ENCODE data around the gene CLDN4. TPM values are rescaled to one million over a fixed set of nuclear protein-coding genes. Genes with fewer than 3 reads are reported as not detected.

The CLDN4 gene
- total and polyA plus RNA-seq, 2 experiments from 2014 or later, result 570 to 909 TPM

DNA sequence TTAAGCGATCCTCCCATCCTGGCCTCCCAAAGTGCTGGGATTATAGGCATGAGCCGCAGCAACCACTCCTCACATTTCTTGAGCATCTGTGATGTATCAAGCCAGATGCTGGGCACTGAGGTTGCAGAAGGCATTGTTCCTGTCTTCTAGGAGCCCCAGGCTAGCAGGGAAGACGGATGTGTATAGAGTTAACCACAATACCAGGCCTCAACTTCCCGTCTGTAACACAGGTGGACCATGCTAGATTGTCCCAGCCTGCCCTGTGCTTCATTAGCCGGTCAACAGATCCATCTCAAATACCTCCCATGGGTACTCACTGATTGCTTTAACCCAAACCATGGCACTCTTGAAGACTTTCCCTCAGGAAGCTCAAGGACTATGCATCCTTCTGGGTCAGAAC is 1.8 kb upstream of the CLDN4 start:
- H3K27ac ChIP-seq, result peak overlapping the region; percentile 99
- DNase-seq (ENCODE audit: low spot score), result no peak
- H3K9me3 ChIP-seq (ENCODE audit: low read depth), result no peaks in the 10 kb centered on the region
- H3K4me1 ChIP-seq (ENCODE audit: insufficient read depth), result peaks cover 37% of the 10 kb centered on the region
- H2AFZ ChIP-seq, result no peak overlapping the region
- H3K4me2 ChIP-seq, result peak overlapping the region; percentile 70
- H3K36me3 ChIP-seq (replicated peaks; ENCODE audit: insufficient read depth, low read depth), result no peaks in the 10 kb centered on the region
- H3K4me3 ChIP-seq, result no peak overlapping the region
- TF ChIP-seq EZH2phosphoT487 (IDR thresholded peaks at IDR 0.05; ENCODE audit: low read depth, severe bottlenecking, unreplicated experiment) (no peak), EZH2 (IDR thresholded peaks at IDR 0.05; ENCODE audit: borderline replicate concordance) (no peak)
- TF ChIP-seq, protein P1, sequence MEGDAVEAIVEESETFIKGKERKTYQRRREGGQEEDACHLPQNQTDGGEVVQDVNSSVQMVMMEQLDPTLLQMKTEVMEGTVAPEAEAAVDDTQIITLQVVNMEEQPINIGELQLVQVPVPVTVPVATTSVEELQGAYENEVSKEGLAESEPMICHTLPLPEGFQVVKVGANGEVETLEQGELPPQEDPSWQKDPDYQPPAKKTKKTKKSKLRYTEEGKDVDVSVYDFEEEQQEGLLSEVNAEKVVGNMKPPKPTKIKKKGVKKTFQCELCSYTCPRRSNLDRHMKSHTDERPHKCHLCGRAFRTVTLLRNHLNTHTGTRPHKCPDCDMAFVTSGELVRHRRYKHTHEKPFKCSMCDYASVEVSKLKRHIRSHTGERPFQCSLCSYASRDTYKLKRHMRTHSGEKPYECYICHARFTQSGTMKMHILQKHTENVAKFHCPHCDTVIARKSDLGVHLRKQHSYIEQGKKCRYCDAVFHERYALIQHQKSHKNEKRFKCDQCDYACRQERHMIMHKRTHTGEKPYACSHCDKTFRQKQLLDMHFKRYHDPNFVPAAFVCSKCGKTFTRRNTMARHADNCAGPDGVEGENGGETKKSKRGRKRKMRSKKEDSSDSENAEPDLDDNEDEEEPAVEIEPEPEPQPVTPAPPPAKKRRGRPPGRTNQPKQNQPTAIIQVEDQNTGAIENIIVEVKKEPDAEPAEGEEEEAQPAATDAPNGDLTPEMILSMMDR (IDR thresholded peaks at IDR 0.05; ENCODE audit: poor library complexity), result no peak
- WGBS (ENCODE audit: low lambda C conversion rate, missing lambda C conversion rate), result 87% methylated on average over 5 of the region's 5 CpGs
- H3K27me3 ChIP-seq, result no peaks in the 10 kb centered on the region
- no peaks in the 10 kb centered on the region for H4K20me1 ChIP-seq (ENCODE audit: insufficient read depth, poor library complexity, severe bottlenecking)
- no peaks in the 10 kb centered on the region for H3K9me2 ChIP-seq (replicated peaks; ENCODE audit: insufficient read depth)
- peaks cover 18% of the 10 kb centered on the region for H3K79me2 ChIP-seq

GRCh38 chr7:73829505-73829904 is 1.3 kb upstream of the CLDN4 start:
- no peaks in the 10 kb centered on the region for H3K9me2 ChIP-seq (replicated peaks; ENCODE audit: insufficient read depth)
- peaks cover 18% of the 10 kb centered on the region for H3K79me2 ChIP-seq
- H3K36me3 ChIP-seq (replicated peaks; ENCODE audit: insufficient read depth, low read depth), result no peaks in the 10 kb centered on the region
- H3K27me3 ChIP-seq, result no peaks in the 10 kb centered on the region
- TF ChIP-seq, protein P1 (IDR thresholded peaks at IDR 0.05; ENCODE audit: poor library complexity), result no peak
- TF ChIP-seq EZH2phosphoT487 (IDR thresholded peaks at IDR 0.05; ENCODE audit: low read depth, severe bottlenecking, unreplicated experiment) (no peak), EZH2 (IDR thresholded peaks at IDR 0.05; ENCODE audit: borderline replicate concordance) (no peak)
- H3K27ac ChIP-seq, result peak overlapping the region; percentile 99
- H4K20me1 ChIP-seq (ENCODE audit: insufficient read depth, poor library complexity, severe bottlenecking), result no peaks in the 10 kb centered on the region
- no peak for DNase-seq (ENCODE audit: low spot score)
- H3K4me2 ChIP-seq, result peak overlapping the region; percentile 70
- 24% methylated on average over 7 of the region's 7 CpGs for WGBS (ENCODE audit: low lambda C conversion rate, missing lambda C conversion rate)
- no peaks in the 10 kb centered on the region for H3K9me3 ChIP-seq (ENCODE audit: low read depth)
- no peak overlapping the region for H2AFZ ChIP-seq
- H3K4me3 ChIP-seq, result no peak overlapping the region
- H3K4me1 ChIP-seq (ENCODE audit: insufficient read depth), result peaks cover 37% of the 10 kb centered on the region

DNA sequence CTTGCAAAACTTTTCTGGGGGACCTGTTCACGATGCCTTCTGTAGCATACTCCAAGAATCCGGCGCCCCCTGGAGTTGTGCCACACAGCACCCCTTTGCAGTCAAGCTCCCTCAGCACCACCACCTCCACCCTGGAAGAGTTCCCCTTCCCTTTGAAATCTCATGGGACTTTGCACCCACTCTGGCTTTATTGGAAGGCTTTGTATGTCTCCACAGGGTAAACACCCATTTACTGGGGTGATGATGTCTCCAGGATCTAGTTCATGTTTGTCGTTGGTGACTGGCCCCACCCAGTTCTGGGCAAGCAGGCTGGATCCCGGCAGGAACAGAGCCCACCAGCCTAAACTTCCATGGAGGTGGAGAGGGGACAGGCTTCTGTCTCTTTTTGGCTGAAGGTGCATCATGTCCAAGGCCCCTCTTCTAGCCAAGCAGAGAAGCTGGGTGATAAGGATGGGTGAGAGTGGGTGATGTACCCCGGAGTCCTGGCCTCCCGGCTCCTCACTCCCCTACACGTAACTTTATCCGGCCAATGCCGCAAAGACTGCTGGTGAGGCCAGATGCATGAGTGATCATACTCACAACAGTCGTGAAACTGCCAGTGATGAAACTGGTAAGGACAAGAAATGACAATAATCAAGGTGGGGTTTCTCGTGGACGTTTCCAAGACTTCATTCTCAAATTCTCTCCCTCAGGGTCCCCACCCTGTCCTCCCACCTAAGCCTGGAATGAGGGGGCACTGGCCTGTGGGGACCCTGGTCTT is 695 bp upstream of the CLDN4 start:
- no peaks in the 10 kb centered on the region for H3K27me3 ChIP-seq
- H4K20me1 ChIP-seq (ENCODE audit: insufficient read depth, poor library complexity, severe bottlenecking), result no peaks in the 10 kb centered on the region
- no peaks in the 10 kb centered on the region for H3K9me2 ChIP-seq (replicated peaks; ENCODE audit: insufficient read depth)
- H3K79me2 ChIP-seq, result peaks cover 18% of the 10 kb centered on the region
- no peak for TF ChIP-seq EZH2phosphoT487 (IDR thresholded peaks at IDR 0.05; ENCODE audit: low read depth, severe bottlenecking, unreplicated experiment)
- no peak for TF ChIP-seq EZH2 (IDR thresholded peaks at IDR 0.05; ENCODE audit: borderline replicate concordance)
- TF ChIP-seq, protein P1 (IDR thresholded peaks at IDR 0.05; ENCODE audit: poor library complexity), result peak; percentile 41
- H3K9me3 ChIP-seq (ENCODE audit: low read depth), result no peaks in the 10 kb centered on the region
- H2AFZ ChIP-seq, result no peak overlapping the region
- peaks cover 37% of the 10 kb centered on the region for H3K4me1 ChIP-seq (ENCODE audit: insufficient read depth)
- H3K4me2 ChIP-seq, result peak overlapping the region; percentile 70
- WGBS (ENCODE audit: low lambda C conversion rate, missing lambda C conversion rate), result 56% methylated on average over 13 of the region's 13 CpGs
- peak overlapping the region; percentile 99 for H3K27ac ChIP-seq
- peak; percentile 77 for DNase-seq (ENCODE audit: low spot score)
- H3K36me3 ChIP-seq (replicated peaks; ENCODE audit: insufficient read depth, low read depth), result no peaks in the 10 kb centered on the region
- H3K4me3 ChIP-seq, result no peak overlapping the region
